HG03442 (cell line): ENCODE data around the gene SLC25A22.

Source experiments
- ATAC-seq: cut with Tn5 transposase; IDR thresholded peaks from one replicate; pipeline ENCODE4 v1.9.1; 2021; ENCODE audit warnings: mild to moderate bottlenecking, moderate library complexity; ENCODE audit not compliant: unreplicated experiment

Gene SLC25A22

DNA sequence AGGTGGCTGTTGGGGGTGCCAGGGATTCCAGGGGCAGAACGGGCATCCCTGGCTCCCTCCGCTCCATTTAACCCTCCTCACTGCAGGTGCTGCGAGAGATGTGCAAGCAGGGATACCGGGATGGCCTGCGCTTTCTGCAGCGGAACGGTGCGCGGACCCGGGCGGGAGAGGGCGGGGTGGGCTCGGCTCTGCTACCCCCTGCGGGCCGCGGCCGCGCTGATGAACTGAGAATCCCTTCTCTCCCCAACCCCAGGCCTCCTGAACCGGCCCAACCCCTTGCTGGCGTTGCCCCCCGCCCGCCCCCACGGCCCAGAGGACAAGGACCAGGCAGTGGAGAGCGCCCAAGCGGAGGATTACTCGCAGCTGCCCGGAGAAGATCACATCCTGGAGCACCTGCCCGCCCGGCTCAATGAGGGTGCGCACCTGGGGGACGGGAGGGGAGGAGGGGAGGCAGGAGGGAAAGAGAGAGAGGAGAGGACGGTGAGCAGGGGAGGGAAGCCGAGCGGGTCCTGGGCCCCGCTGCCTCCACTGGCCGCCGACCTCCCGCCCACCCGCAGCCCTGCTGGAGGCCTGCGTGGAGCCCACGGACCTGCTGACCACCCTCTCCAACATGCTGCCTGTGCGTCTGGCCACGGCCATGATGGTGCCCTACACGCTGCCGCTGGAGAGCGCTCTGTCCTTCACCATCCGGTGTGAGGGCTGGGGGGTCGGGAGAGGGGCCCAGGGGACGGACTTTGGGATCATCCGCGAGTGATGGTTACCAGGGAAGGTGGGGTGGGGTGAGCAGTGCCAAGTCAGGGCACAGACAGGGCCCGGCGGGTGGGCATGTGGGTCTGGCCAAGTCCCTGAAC is 25.6 kb upstream of the SLC25A22 start:
- ATAC-seq = no peak

GRCh38 chr11:821512-822371 is 23.7 kb upstream of the SLC25A22 start:
- no peak for ATAC-seq

- ATAC-seq = no peak
These were observed 22.8 kb upstream of the SLC25A22 start for GRCh38 chr11:820655-821511.

DNA sequence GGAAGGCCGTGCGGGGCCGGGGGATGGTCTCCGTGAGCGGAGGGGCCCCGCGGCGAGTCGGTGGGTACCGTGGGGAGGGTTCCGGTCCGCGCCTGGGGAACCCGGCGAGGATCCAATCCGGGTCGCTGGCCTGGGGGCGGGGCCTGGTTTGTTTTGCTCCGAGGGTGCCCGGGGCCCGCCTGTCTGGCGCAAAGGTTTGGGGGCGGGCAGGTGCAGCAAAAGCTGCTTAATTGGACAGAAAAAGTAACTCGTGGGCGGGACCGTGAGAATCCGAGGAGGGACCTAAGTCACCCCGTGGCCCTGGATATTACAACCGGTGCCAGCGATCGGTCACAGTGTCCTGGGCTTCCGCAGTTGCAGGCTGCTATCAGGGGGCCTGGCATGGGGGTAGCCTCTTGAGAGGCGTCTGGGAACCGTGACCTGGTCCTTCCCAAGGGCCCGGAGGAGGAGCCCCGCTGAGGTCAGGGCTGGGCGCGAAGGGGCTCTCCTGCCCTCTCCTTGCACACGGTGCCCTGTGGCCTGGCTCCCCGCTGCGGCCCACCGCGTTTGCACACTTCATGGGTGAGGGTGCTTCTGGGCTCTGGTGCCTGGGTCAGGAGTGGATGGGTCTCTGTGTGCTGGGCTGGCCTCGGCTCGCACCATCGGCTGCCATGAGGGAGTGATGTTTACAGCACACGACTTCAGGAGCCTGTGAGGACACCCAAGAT is 22.0 kb upstream of the SLC25A22 start:
- ATAC-seq = peak; percentile 53

GRCh38 chr11:819129-819931 is 21.2 kb upstream of the SLC25A22 start:
- peak; percentile 48 for ATAC-seq

DNA sequence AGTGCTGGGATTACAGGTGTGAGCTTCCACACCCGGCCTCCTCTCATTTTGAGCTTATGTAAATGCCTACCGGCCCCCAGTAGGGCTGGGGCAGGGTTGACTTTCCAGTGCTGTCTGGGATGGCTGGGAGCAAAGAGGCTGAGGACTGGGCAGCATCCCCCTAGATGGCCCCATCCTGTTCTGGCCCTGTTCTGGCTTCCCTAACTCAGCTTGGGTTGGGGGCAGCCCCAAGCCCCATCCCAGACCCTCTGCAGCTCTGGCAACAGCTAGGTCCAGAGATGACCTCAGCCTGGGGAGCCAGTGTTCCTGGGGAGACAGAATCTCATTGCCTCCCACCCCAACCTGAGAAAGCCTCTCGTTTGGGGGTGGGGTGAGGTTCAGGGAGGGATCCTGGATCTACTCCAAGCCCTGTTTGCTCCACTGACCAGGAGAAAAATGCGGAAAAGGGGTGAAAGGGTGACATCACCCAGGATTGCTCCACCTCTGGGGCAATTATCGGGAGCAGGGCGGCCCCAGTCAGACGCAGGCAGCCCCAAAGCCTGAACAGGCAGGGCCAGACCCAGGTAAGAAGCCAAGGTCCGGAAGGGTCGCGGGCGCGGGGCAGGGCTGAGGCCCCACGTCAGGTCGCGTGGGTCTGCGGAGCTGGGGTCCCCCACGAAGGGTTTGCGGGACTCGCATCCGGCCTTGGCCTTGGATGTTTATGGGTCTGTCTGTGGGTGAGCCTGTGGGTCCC is 20.5 kb upstream of the SLC25A22 start, which contains the start of gene PNPLA2:
PNPLA2 (plus strand) TSS at position 519 of the 733 bp plus-strand sequence. CDS start 805 bp downstream, outside the sequence.
- no peak for ATAC-seq

DNA sequence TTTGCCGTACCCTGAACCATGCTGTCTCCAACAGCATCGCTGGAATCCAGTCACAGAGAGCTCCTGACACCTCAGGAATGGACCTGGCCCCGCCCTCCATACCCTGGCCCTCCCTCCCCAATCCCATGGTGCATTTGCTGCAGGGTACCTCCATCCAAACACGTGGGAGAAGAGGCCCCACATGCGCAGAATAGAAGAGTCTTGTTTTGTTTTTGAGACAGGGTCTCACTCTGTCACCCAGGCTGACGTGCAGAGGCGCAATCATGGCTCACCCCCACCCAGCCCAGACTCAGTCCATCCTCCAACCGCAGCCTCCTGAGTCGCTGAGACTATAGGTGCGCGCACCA is 18.3 kb upstream of the SLC25A22 start:
- no peak for ATAC-seq

GRCh38 chr11:815675-816432 is 17.8 kb upstream of the SLC25A22 start:
- ATAC-seq = no peak

DNA sequence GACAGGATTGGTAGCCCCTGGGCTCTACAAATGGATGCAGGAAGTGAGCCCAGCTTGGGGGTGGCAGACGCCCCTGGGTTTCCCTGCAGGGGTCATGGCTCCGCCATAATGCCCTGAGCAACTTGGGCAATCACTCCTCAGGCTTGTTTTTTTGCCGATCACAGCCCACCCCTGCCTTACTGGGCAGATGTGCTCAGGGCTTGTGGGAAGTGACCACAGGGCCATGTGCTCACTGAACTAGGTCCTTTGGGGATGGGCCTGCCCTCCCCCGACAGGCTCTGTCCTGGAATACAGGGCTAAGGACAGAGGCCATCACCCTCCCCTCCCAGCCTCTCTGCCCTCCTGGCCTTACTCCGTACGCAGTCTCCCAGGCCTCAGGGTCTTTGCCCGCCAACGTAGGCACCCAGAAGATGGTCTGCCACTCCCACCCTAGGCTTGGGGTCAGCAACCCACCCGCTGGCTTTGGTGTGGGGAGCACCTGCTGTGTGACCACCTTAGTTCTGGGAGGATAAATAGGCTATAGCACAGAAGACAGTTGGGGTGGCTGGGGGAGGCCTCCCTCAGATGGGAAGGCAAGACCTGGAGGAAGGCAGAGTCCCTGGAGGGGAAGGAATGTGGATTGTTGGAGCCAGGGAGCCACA is 15.5 kb upstream of the SLC25A22 start:
- ATAC-seq = no peak

DNA sequence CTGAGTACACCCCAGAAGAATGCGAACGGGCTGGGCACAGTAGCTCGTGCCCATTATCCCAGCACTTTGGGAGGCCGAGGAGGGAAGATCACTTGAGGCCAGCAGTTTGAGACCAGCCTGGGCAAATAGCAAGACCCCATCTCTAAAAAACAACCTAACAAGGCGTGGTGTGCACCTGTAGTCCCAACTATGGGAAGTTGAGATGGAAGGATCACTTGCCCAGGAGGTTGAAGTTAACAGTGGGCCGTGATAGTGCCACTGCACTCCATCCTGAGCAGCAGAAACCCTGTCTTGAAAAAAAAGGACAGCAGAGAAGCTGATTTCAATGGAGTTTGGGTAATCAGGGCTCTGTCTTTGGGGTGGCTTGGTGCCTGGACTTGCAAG is 15.0 kb upstream of the SLC25A22 start:
- no peak for ATAC-seq

- no peak for ATAC-seq
These were observed 14.3 kb upstream of the SLC25A22 start for GRCh38 chr11:812390-812789.

GRCh38 chr11:811446-812245 is 13.6 kb upstream of the SLC25A22 start:
- no peak for ATAC-seq

GRCh38 chr11:810040-810567 is 12.0 kb upstream of the SLC25A22 start:
- peak; percentile 6 for ATAC-seq

DNA sequence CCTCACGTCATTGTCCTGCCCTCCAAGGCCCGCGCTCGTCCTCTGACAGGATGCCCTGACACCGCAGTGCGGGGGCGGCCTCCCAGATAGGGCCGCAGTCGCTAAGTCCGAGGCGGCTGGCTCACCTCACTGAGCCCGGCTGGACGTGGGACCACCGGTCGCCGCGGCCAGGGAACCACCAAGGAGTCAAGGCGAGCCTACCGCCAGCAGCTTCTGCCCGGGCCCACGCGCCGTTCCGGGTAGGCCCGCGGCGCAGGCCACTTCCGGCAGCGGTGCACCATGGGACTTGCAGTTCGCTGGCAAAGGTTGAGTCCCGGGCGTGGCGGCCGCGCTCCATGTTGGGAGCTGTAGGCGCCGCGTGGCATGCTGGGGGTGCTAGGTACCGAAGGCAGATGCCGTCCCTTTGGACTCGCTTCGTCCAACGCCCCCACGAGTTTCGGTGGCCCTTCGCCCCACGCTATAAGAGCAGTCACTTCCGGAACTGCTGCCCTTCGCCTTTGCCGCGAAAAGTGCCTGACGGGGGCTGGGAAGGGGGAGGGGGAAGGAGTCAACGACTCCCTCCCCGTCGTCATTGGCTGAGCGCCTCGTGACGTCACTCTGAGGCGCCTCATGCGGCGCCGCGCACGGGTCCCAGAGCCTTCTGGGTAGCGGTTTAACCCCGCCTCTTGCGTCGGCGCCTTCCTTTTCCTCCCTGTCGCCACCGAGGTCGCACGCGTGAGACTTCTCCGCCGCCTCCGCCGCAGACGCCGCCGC is 11.4 kb upstream of the SLC25A22 start, which contains the start of gene RPLP2:
RPLP2 (plus strand) TSS at position 681 of the 753 bp plus-strand sequence. CDS start 268 bp downstream, outside the sequence.
- ATAC-seq = peak; percentile 71

DNA sequence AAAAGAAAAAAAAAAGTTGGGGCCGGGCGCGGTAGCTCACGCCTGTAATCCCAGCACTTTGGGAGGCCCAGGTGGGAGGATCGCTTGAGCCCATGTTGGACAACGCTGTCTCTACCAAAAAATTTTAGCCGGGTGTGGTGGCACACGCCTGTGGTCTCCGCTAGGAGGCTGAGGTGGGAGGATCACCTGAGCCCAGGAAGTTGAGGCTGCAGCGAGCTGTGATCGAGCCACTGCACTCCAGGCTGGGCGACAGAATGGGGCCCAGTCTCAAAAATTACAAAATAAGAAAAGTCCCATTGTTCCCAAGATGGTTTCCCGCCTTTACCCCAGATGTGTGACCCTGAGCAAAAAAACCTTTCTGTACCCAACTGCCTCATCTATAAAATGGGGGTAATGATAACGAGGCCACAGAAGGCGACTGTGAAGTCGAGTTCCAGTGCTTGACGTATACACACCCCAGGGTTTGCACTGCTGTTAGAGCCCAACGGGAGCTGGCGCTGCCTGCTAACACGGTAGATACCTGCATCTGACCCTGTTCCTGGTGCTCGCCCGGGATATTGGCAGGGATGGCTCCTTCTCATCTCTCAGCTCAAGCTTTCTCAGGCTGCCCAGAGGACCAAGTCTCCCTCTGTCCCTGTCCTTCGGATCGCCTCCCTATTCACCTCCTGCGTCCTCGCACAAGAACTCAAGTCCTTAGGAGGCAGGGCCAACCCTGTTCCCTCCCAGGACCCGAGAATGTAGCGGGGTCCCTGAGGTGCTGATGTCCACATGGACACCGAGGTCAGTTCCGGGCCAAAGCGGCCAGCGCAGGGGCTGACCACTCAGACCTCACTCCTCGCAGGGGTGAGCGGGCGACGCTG is 10.6 kb upstream of the SLC25A22 start:
- no peak for ATAC-seq
